Naive B cell (primary cell): ENCODE results near the gene C2orf68. TPM values are rescaled to one million over a fixed set of nuclear protein-coding genes. Genes with fewer than 3 reads are reported as not detected.
"Not testable (repeated sequence)": the region's sequence is repeated elsewhere in the genome, so short reads cannot be mapped to it uniquely, and the experiment has no call there.

ENCODE experiments used
- ATAC-seq, 2 donors: fragments of 150-1000 bp; cut with Tn5 transposase; 2 replicates each; pipeline ENCODE4 v1.10.0; 2021; ENCODE audit warnings: low read depth in 2 of 2, mild to moderate bottlenecking in 2 of 2, moderate library complexity in 2 of 2
- DNase-seq: peaks from one replicate; pipeline ENCODE4 v3.0.0; 2022
- H3K27ac Mint-ChIP-seq, 6 donors: one replicate each; pipeline ENCODE4 v1.8.0; 2020 to 2022; ENCODE audit warnings: mild to moderate bottlenecking in 6 of 6, mixed read lengths in 6 of 6, moderate library complexity in 5 of 6, inconsistent platforms in 2 of 6
- H3K27me3 Mint-ChIP-seq, 3 donors: one replicate each; pipeline ENCODE4 v1.8.0; 2021 to 2022; ENCODE audit warnings: mixed read lengths in 3 of 3, mild to moderate bottlenecking in 1 of 3
- H3K36me3 Mint-ChIP-seq, 2 donors: one replicate each; pipeline ENCODE4 v1.8.0; 2020 to 2022; ENCODE audit warnings: mixed read lengths in 2 of 2, inconsistent platforms in 1 of 2, mild to moderate bottlenecking in 1 of 2
- H3K4me1 Mint-ChIP-seq, 3 donors: one replicate each; pipeline ENCODE4 v1.8.0; 2020 to 2022; ENCODE audit warnings: mixed read lengths in 3 of 3, inconsistent platforms in 1 of 3, mild to moderate bottlenecking in 1 of 3, moderate library complexity in 1 of 3
- H3K4me3 Mint-ChIP-seq, 8 donors: one replicate each; pipeline ENCODE4 v1.8.0; 2020 to 2022; ENCODE audit warnings: mild to moderate bottlenecking in 8 of 8, mixed read lengths in 8 of 8, moderate library complexity in 8 of 8, inconsistent platforms in 2 of 8
- H3K9me3 Mint-ChIP-seq, 7 donors: one replicate each; pipeline ENCODE4 v1.8.0; 2020 to 2022; ENCODE audit warnings: mixed read lengths in 7 of 7, mild to moderate bottlenecking in 5 of 7, inconsistent platforms in 2 of 7, moderate library complexity in 1 of 7
- polyA plus RNA-seq, 6 donors: library from polyadenylated mRNA; unstranded; fragments of 300-500 nt; fragmentation: Illumina TruSeq; gene quantifications; one replicate each; pipeline ENCODE4 v1.2.3, GENCODE V29; 2021; ENCODE audit warnings: low read depth in 6 of 6

The C2orf68 gene
- polyA plus RNA-seq, 6 donors from 2014 or later = 13.8 to 21.7 (median 21.4) TPM

GRCh38 chr2:85592299-85592698, 19.6 kb downstream of the C2orf68 start:
- Mint-ChIP-seq H3K27ac (peak overlapping the region in 1 of 6 donors; percentile 80), H3K4me3 (peak overlapping the region in 3 of 8 donors; percentile 16 to 95 (median 65)), H3K4me1 (peaks cover 46 to 58% (median 49%) of the 10 kb centered on the region in 3 donors)
- H3K27me3 Mint-ChIP-seq, H3K36me3 Mint-ChIP-seq, ATAC-seq, DNase-seq, H3K9me3 Mint-ChIP-seq: not testable (repeated sequence)

GRCh38 chr2:85591563-85591962, 20.3 kb downstream of the C2orf68 start:
- Mint-ChIP-seq H3K4me3 (peak overlapping the region in 2 of 8 donors; percentile 61 to 65), H3K27ac (no peak overlapping the region), H3K36me3 (no peaks in the 10 kb centered on the region), H3K27me3 (no peaks in the 10 kb centered on the region), H3K4me1 (peaks cover 40 to 55% (median 42%) of the 10 kb centered on the region in 3 donors), H3K9me3 (no peaks in the 10 kb centered on the region)
- DNase-seq = no peak
- ATAC-seq = no peak

- H3K4me3 Mint-ChIP-seq = peak overlapping the region in 1 of 8 donors; percentile 65
- no peak for DNase-seq
- ATAC-seq = no peak
Observed at GRCh38 chr2:85590950-85591349, 20.9 kb downstream of the C2orf68 start.

GRCh38 chr2:85589982-85590791, 21.7 kb downstream of the C2orf68 start:
- H3K36me3 Mint-ChIP-seq = no peaks in the 10 kb centered on the region
- DNase-seq = no peak
- no peaks in the 10 kb centered on the region for H3K27me3 Mint-ChIP-seq
- no peak for ATAC-seq
- peaks cover 34 to 52% (median 42%) of the 10 kb centered on the region in 3 donors for H3K4me1 Mint-ChIP-seq
- H3K4me3 Mint-ChIP-seq = peak overlapping the region in 1 of 8 donors; percentile 54
- no peaks in the 10 kb centered on the region for H3K9me3 Mint-ChIP-seq
- peak overlapping the region in 1 of 6 donors; percentile 56 for H3K27ac Mint-ChIP-seq

More at GRCh38 chr2:85590950-85591349, 20.9 kb downstream of the C2orf68 start:
- no peaks in the 10 kb centered on the region for H3K9me3 Mint-ChIP-seq
- H3K27ac Mint-ChIP-seq = peak overlapping the region in 2 of 6 donors; percentile 12 to 47
- H3K36me3 Mint-ChIP-seq = no peaks in the 10 kb centered on the region
- no peaks in the 10 kb centered on the region for H3K27me3 Mint-ChIP-seq
- peaks cover 34 to 52% (median 40%) of the 10 kb centered on the region in 3 donors for H3K4me1 Mint-ChIP-seq

GRCh38 chr2:85589181-85589580, 22.7 kb downstream of the C2orf68 start:
- Mint-ChIP-seq H3K27me3 (no peaks in the 10 kb centered on the region), H3K36me3 (no peaks in the 10 kb centered on the region), H3K9me3 (no peaks in the 10 kb centered on the region), H3K4me1 (peaks cover 32 to 48% (median 42%) of the 10 kb centered on the region in 3 donors), H3K27ac (no peak overlapping the region), H3K4me3 (no peak overlapping the region)
- DNase-seq (no peak), ATAC-seq (no peak)

GRCh38 chr2:85588645-85589044, 23.2 kb downstream of the C2orf68 start:
- Mint-ChIP-seq H3K36me3 (no peaks in the 10 kb centered on the region), H3K9me3 (no peaks in the 10 kb centered on the region), H3K4me3 (peak overlapping the region in 3 of 8 donors; percentile 15 to 77 (median 31)), H3K4me1 (peaks cover 29 to 48% (median 40%) of the 10 kb centered on the region in 3 donors), H3K27me3 (no peaks in the 10 kb centered on the region), H3K27ac (peak overlapping the region in 1 of 6 donors; percentile 34)
- no peak for ATAC-seq
- DNase-seq = no peak

GRCh38 chr2:85588236-85588635, 23.6 kb downstream of the C2orf68 start:
- DNase-seq (no peak), ATAC-seq (no peak)
- peaks cover 32 to 48% (median 44%) of the 10 kb centered on the region in 3 donors for H3K4me1 Mint-ChIP-seq
- H3K36me3 Mint-ChIP-seq = no peaks in the 10 kb centered on the region
- peak overlapping the region in 3 of 8 donors; percentile 15 to 77 (median 31) for H3K4me3 Mint-ChIP-seq
- H3K27ac Mint-ChIP-seq = peak overlapping the region in 2 of 6 donors; percentile 14 to 34
- H3K9me3 Mint-ChIP-seq = no peaks in the 10 kb centered on the region
- no peaks in the 10 kb centered on the region for H3K27me3 Mint-ChIP-seq

- H3K4me1 Mint-ChIP-seq = peaks cover 34 to 60% (median 44%) of the 10 kb centered on the region in 3 donors
- no peak for ATAC-seq
- no peak for DNase-seq
- peaks cover 12 to 13% of the 10 kb centered on the region in 2 donors for H3K36me3 Mint-ChIP-seq
- no peaks in the 10 kb centered on the region for H3K9me3 Mint-ChIP-seq
- H3K27ac Mint-ChIP-seq = peak overlapping the region in 4 of 6 donors; percentile 21 to 74 (median 38)
- peak overlapping the region in 7 of 8 donors; percentile 72 to 93 (median 88) for H3K4me3 Mint-ChIP-seq
- H3K27me3 Mint-ChIP-seq = no peaks in the 10 kb centered on the region
Observed at GRCh38 chr2:85585781-85586105, 26.1 kb downstream of the C2orf68 start.

GRCh38 chr2:85584857-85585780, 26.7 kb downstream of the C2orf68 start:
- H3K27ac Mint-ChIP-seq = peak overlapping the region; percentile 35 to 95 (median 79)
- peak; percentile 14 for DNase-seq
- H3K27me3 Mint-ChIP-seq = no peaks in the 10 kb centered on the region
- ATAC-seq = peak; percentile 46 to 54
- peak overlapping the region; percentile 72 to 93 (median 90) for H3K4me3 Mint-ChIP-seq
- no peaks in the 10 kb centered on the region for H3K9me3 Mint-ChIP-seq
- H3K4me1 Mint-ChIP-seq = peaks cover 37 to 62% (median 48%) of the 10 kb centered on the region in 3 donors
- H3K36me3 Mint-ChIP-seq = peaks cover 12 to 13% of the 10 kb centered on the region in 2 donors

- Mint-ChIP-seq H3K4me3 (peak within 1 kb of the TSS; percentile 72 to 93 (median 90)), H3K9me3 (no peaks in the 10 kb centered on the region), H3K27ac (peak within 1 kb of the TSS in 5 of 6 donors; percentile 59 to 95 (median 86)), H3K27me3 (no peaks in the 10 kb centered on the region), H3K36me3 (peaks cover 12 to 13% of the 10 kb centered on the region in 2 donors), H3K4me1 (peaks cover 41 to 67% (median 55%) of the 10 kb centered on the region in 3 donors)
- peak; percentile 66 to 71 for ATAC-seq
- peak; percentile 29 for DNase-seq
Observed at GRCh38 chr2:85584354-85584856, 27.5 kb downstream of the C2orf68 start, which contains the start of gene VAMP5. Gene VAMP5 (plus strand): TSS chr2:85584431. CDS start chr2:85584491, 60 bp downstream.

GRCh38 chr2:85583667-85584353, 28.1 kb downstream of the C2orf68 start:
- Mint-ChIP-seq H3K4me1 (peaks cover 46 to 73% (median 60%) of the 10 kb centered on the region in 3 donors), H3K9me3 (no peaks in the 10 kb centered on the region), H3K36me3 (peaks cover 12 to 13% of the 10 kb centered on the region in 2 donors), H3K27ac (peak overlapping the region in 5 of 6 donors; percentile 41 to 87 (median 68)), H3K27me3 (no peaks in the 10 kb centered on the region), H3K4me3 (peak overlapping the region; percentile 72 to 93 (median 88))
- no peak for ATAC-seq
- DNase-seq = no peak

GRCh38 chr2:85582492-85582891, 29.4 kb downstream of the C2orf68 start:
- ATAC-seq = no peak
- H3K27ac Mint-ChIP-seq = peak overlapping the region in 2 of 6 donors; percentile 54 to 57
- H3K9me3 Mint-ChIP-seq = no peaks in the 10 kb centered on the region
- DNase-seq = no peak
- H3K27me3 Mint-ChIP-seq = no peaks in the 10 kb centered on the region
- H3K36me3 Mint-ChIP-seq = peaks cover 12 to 13% of the 10 kb centered on the region in 2 donors
- H3K4me1 Mint-ChIP-seq = peaks cover 47 to 74% (median 60%) of the 10 kb centered on the region in 3 donors
- H3K4me3 Mint-ChIP-seq = peak overlapping the region in 6 of 8 donors; percentile 34 to 83 (median 61)
